Esophagus muscularis mucosa (tissue), 4 donors: ENCODE measurements around the gene TEFM. TPM values are rescaled to one million over a fixed set of nuclear protein-coding genes. Genes with fewer than 3 reads are reported as not detected.
"Not testable (repeated sequence)": the region's sequence is repeated elsewhere in the genome, so short reads cannot be mapped to it uniquely, and the experiment has no call there.

Experiments used
- DNase-seq: peaks from one replicate; pipeline ENCODE4 v3.0.0-alpha.2; 2017; ENCODE audit errors: extremely low spot score
- H3K27ac ChIP-seq, 4 donors: fragments of 200-600 bp; sonication (generic); replicated peaks in 1 of 4; 1 replicate in 3 of 4; 2 replicates in 1 of 4; pipeline ENCODE4 v1.5.1; 2016 to 2019; ENCODE audit warnings: mild to moderate bottlenecking in 1 of 4
- H3K27me3 ChIP-seq, 4 donors: fragments of 200-600 bp; sonication (generic); one replicate each; pipeline versions ENCODE4 v1.5.1 to v1.6.0; 2016 to 2019
- H3K36me3 ChIP-seq, 4 donors: fragments of 200-600 bp; sonication (generic); one replicate each; pipeline ENCODE4 v1.5.1; 2016 to 2019
- H3K4me1 ChIP-seq, 4 donors: fragments of 200-600 bp; sonication (generic); one replicate each; pipeline ENCODE4 v1.5.1; 2016 to 2019
- H3K4me3 ChIP-seq, 4 donors: fragments of 200-600 bp; sonication (generic); 1 replicate in 2 of 4; 2 replicates in 2 of 4; pipeline ENCODE4 v1.5.1; 2016 to 2019; ENCODE audit warnings: mild to moderate bottlenecking in 4 of 4, moderate library complexity in 1 of 4
- H3K9me3 ChIP-seq, 4 donors: fragments of 200-600 bp; sonication (generic); 1 replicate in 3 of 4; 2 replicates in 1 of 4; pipeline ENCODE4 v1.5.1; 2016 to 2019
- EP300 ChIP-seq: sonication (generic); formaldehyde crosslinking; IDR thresholded peaks from one replicate; pipeline ENCODE4 v1.6.1; 2017; ENCODE audit warnings: antibody characterized with exemption
- POLR2A ChIP-seq: fragments of 450-650 bp; IDR thresholded peaks from one replicate; pipeline ENCODE4 v1.6.1; 2017; ENCODE audit warnings: antibody characterized with exemption, moderate library complexity, mild to moderate bottlenecking, low read depth
- POLR2AphosphoS5 ChIP-seq, 2 donors: sonication (generic); formaldehyde crosslinking; IDR thresholded peaks; one replicate each; pipeline ENCODE4 v1.6.1; 2017; ENCODE audit warnings: antibody characterized with exemption in 2 of 2
- WGBS: methylation state at CpG from one replicate; pipeline ENCODE4 v1.1.5; 2018; 5-methylcytosine and 5-hydroxymethylcytosine counted together
- intact Hi-C: fragments of 100-400 bp; cut with DNase I; formaldehyde crosslinking; loops from one replicate; pipeline ENCODE4 v1.15.1; 2023
- total RNA-seq, 4 donors: library from RNA; depleted of rRNA; stranded (reverse); fragments of >200 nt; gene quantifications; one replicate each; pipeline versions ENCODE4 v1.1.0 to v1.2.1, GENCODE V29; 2016
- TF ChIP-seq, protein P1 (sequence below), 3 experiments: fragments of 200-600 bp in 2 of 3; fragments of 450-650 bp in 1 of 3; sonication (generic) in 2 of 3; IDR thresholded peaks; one replicate each; pipeline ENCODE4 v1.5.1; 2017 to 2019; ENCODE audit warnings: antibody characterized with exemption in 3 of 3, mild to moderate bottlenecking in 2 of 3, moderate library complexity in 1 of 3

Gene TEFM
- total RNA-seq, 4 donors from 2014 or later, result 5.0 to 7.0 (median 6.6) TPM

DNA sequence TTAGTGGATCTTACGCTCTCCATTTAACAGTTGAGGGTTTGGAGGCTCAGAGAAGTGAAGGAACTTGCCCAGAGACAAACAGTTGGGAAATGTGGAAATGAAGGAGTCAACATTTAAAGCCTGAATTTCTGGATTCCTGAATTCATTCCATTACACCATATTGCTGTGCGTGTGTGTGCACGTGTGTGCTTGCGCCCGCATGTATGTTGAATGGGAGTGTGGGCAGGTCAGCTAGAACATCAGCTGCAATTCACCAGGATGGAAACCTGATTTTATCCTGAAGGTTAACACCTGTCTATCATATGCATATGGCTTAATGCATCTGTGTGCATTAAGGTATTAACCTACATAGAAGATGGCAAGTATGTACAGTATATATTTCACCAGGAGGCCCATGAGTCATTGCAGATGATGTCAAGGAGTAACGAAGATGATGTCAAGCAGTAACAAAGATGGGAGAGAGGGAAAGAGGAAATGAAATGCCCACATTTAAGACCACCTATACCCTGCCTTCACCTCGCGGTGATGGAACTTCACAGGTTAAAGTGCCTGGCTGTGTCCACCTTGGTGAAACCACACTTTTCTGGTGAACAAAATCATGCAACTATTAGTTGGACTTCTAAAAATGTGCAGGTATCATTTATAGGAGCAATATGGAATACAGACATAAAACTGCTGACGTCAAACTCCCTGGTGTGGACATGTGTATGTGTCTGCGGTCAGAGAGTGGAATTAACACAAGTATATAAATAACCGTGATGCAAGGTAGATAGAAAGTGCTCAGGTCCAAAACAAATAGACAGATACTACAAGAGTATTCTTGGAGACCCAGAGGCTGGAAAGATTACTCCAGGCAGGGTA is 14.9 kb upstream of the TEFM start:
- 91% methylated on average over 11 of the region's 11 CpGs for WGBS
- intact Hi-C loops, result no loop called here
- peak overlapping the region; percentile 55 to 73 (median 60) for H3K4me3 ChIP-seq
- H3K4me1 ChIP-seq, result peaks cover 10 to 19% (median 18%) of the 10 kb centered on the region in 4 donors
- H3K9me3 ChIP-seq, result no peaks in the 10 kb centered on the region
- DNase-seq, result no peak
- TF ChIP-seq, protein P1, sequence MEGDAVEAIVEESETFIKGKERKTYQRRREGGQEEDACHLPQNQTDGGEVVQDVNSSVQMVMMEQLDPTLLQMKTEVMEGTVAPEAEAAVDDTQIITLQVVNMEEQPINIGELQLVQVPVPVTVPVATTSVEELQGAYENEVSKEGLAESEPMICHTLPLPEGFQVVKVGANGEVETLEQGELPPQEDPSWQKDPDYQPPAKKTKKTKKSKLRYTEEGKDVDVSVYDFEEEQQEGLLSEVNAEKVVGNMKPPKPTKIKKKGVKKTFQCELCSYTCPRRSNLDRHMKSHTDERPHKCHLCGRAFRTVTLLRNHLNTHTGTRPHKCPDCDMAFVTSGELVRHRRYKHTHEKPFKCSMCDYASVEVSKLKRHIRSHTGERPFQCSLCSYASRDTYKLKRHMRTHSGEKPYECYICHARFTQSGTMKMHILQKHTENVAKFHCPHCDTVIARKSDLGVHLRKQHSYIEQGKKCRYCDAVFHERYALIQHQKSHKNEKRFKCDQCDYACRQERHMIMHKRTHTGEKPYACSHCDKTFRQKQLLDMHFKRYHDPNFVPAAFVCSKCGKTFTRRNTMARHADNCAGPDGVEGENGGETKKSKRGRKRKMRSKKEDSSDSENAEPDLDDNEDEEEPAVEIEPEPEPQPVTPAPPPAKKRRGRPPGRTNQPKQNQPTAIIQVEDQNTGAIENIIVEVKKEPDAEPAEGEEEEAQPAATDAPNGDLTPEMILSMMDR (IDR thresholded peaks at IDR 0.05), result no peak
- TF ChIP-seq EP300 (no peak), POLR2A (no peak), POLR2AphosphoS5 (IDR thresholded peaks at IDR 0.05) (no peak)
- H3K27me3 ChIP-seq, result peaks cover 9 to 43% (median 18%) of the 10 kb centered on the region in 4 donors
- no peak overlapping the region for H3K27ac ChIP-seq
- H3K36me3 ChIP-seq, result no peaks in the 10 kb centered on the region

DNA sequence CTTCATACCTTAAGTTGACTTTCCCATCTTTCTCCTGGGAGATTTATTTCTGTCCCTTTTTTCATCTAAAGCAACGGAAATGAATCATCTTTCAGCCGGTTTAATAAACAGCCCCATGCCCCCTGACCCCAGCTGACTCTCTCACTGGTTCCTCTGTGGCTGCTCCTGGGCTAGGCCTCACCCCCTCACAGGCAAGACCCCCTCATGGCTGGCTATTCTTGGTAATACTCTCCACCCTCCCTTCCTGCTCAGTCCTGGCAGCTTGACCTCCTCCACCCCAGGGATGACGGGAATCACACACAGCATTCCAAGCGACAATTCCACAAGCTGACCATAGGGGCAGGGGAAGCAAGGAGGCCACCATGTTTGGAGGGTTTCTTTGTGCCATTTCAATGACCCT is 14.2 kb upstream of the TEFM start:
- TF ChIP-seq, protein P1 (IDR thresholded peaks at IDR 0.05), result no peak
- TF ChIP-seq POLR2AphosphoS5 (IDR thresholded peaks at IDR 0.05), result no peak
- TF ChIP-seq POLR2A, result no peak
- TF ChIP-seq EP300, result no peak
- WGBS, result 68% methylated on average over 4 of the region's 4 CpGs
- H3K36me3 ChIP-seq, result no peaks in the 10 kb centered on the region
- no peak overlapping the region for H3K4me3 ChIP-seq
- peaks cover 9 to 36% (median 18%) of the 10 kb centered on the region in 4 donors for H3K27me3 ChIP-seq
- H3K4me1 ChIP-seq, result peaks cover 10 to 19% (median 18%) of the 10 kb centered on the region in 4 donors
- DNase-seq, result no peak
- no peaks in the 10 kb centered on the region for H3K9me3 ChIP-seq
- intact Hi-C loops, result no loop called here
- H3K27ac ChIP-seq, result no peak overlapping the region

DNA sequence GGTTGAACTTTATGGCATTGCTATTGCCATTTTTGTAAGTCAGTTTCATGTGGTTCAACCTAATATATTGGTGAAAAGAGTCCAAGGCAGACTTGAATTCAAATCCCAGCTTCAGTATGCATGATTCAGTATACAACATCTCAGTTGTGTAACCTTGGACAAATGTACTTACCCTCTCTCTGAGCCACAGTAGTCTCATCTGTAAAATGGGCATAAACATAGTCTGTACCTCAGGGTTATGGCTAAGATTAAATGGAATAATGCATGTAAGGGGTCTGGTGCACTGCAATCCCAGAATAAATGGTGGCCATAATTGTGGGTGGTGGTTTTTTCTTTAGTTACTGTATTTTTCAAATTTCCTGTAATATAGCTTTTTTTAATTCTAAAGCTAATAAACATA is 11.0 kb upstream of the TEFM start:
- no peak for TF ChIP-seq POLR2AphosphoS5 (IDR thresholded peaks at IDR 0.05)
- intact Hi-C loops, result no loop called here
- DNase-seq, result no peak
- Histone ChIP-seq H3K4me3 (no peak overlapping the region), H3K36me3 (no peaks in the 10 kb centered on the region), H3K27ac (no peak overlapping the region), H3K9me3 (no peaks in the 10 kb centered on the region), H3K4me1 (peaks cover 2 to 9% (median 8%) of the 10 kb centered on the region in 4 donors), H3K27me3 (peaks cover 3 to 6% (median 4%) of the 10 kb centered on the region in 4 donors)

DNA sequence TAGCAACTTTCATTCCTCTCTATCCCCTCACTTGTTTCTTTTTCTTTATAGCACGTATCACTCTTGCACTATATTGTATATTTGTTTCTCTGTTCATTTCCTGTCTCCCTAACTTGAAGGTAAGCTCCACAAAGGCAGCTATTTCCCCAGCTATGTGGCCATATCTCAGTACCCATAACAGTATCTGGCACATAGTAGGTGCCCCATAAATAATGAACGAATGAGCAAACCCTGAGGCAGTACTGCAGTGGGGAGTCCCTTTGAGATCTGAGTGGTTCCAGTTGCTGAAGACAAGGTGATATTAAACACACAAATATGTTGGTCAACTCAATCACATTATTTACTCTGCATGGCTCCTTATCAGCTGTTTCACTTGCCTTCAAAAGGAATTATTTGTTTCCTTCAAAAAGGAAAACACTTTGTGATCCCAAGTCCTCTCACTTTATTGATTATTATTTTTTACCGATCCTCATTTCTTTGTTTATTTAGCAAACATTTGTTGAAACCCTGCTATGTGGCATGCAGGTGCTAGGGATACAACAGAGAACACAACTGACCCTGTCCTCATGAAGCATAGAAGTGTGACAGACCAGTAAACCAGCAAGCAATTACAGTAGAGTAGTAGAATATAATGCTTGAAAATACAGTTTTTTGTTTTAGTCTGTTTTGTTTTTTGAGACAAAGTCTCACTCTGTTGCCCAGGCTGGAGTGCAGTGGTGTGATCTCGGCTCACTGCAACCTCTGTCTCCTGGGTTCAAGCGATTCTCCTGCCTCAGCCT is 10.0 kb upstream of the TEFM start:
- no peak for TF ChIP-seq POLR2A
- TF ChIP-seq POLR2AphosphoS5 (IDR thresholded peaks at IDR 0.05), result no peak
- TF ChIP-seq, protein P1 (IDR thresholded peaks at IDR 0.05), result no peak
- no peak for TF ChIP-seq EP300
- Histone ChIP-seq H3K27ac (no peak overlapping the region), H3K36me3 (no peaks in the 10 kb centered on the region), H3K4me3 (no peak overlapping the region), H3K9me3 (no peaks in the 10 kb centered on the region), H3K4me1 (no peaks in the 10 kb centered on the region), H3K27me3 (no peaks in the 10 kb centered on the region)
- no peak for DNase-seq
- WGBS, result 72% methylated on average over 5 of the region's 5 CpGs
- intact Hi-C loops, result no loop called here

DNA sequence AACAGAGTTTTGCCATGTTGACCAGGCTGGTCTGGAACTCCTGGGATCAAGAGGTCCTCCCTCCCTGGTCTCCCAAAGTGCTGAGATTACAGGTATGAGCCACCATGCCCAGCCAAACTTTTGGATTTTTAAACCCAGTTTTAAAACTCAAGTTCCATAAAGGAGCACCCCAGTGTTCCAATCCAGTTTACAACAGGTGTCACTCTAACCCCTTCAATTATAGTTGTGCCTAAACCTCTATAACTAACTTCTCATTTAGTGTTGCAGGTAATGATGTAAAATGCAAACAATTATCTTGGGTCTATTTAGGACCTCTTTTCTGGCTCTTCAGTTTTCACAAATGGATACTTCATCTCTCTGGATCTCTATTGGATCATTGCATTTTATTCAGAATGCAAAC is 7.9 kb upstream of the TEFM start:
- Histone ChIP-seq H3K4me3 (no peak overlapping the region), H3K9me3 (no peaks in the 10 kb centered on the region), H3K27me3 (no peaks in the 10 kb centered on the region), H3K36me3 (no peaks in the 10 kb centered on the region), H3K27ac (no peak overlapping the region), H3K4me1 (no peaks in the 10 kb centered on the region)
- intact Hi-C loops, result no loop called here
- DNase-seq, result no peak
- no peak for TF ChIP-seq EP300
- TF ChIP-seq, protein P1 (IDR thresholded peaks at IDR 0.05), result no peak
- no peak for TF ChIP-seq POLR2AphosphoS5 (IDR thresholded peaks at IDR 0.05)
- TF ChIP-seq POLR2A, result no peak

DNA sequence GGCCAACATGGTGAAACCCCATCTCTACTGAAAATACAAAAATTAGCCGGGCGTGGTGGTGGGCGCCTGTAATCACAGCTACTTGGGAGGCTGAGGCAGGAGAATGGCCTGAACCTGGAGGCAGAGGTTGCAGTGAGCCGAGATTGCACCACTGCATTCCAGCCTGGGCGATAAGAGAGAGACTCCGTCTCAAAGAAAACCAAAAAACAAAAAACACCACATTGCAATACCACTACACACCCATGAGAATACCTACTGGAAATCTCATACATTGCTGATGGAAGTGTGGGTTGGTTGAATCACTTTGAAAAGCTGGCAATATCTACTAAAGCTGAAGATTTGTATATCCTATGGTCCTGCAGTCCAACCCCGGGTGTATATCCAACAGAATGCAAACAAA is 4.1 kb upstream of the TEFM start:
- not testable (repeated sequence) for H3K36me3 ChIP-seq

More for the DNA sequence above, 4.1 kb upstream of the TEFM start:
- WGBS, result 99% methylated on average over 7 of the region's 7 CpGs
- intact Hi-C loops, H3K27ac ChIP-seq, H3K9me3 ChIP-seq, H3K4me3 ChIP-seq, H3K27me3 ChIP-seq, DNase-seq: not testable (repeated sequence)
- peaks cover 12 to 22% (median 16%) of the 10 kb centered on the region in 4 donors for H3K4me1 ChIP-seq
